Measurements from ENCODE around the gene EVC. TPM values are rescaled to one million over a fixed set of nuclear protein-coding genes. Genes with fewer than 3 reads are reported as not detected.
A peak's percentile ranks its signal among the peaks of the same experiment; 100 is the strongest.

Gene EVC
- total RNA-seq, 2 donors from 2014 or later: 25.5 to 29.0 TPM

- DNase-seq: peak; percentile 63
- 89 to 92% methylated on average over 8 to 9 of the region's 9 CpGs for WGBS, 2 experiments (ENCODE audit: insufficient coverage in 1 of 2, insufficient read length in 1 of 2)
- TF ChIP-seq CTCF (conservative IDR thresholded peaks at IDR 0.05): peak; percentile 62
- Histone ChIP-seq H3K27ac (ENCODE audit: low read depth, low read length) (peak overlapping the region; percentile 26), H3K27me3 (ENCODE audit: control insufficient read depth, insufficient read depth, low read length, poor library complexity, severe bottlenecking) (no peaks in the 10 kb centered on the region), H3K9ac (ENCODE audit: extremely low read depth, low read length, poor library complexity, severe bottlenecking) (no peak overlapping the region), H3K9me3 (ENCODE audit: control insufficient read depth, low read length) (peaks cover 21% of the 10 kb centered on the region), H3K4me3 (ENCODE audit: low read length) (no peak overlapping the region), H3K36me3 (ENCODE audit: control insufficient read depth, insufficient read depth, low read length) (peaks cover 32% of the 10 kb centered on the region), H3K4me1 (ENCODE audit: control insufficient read depth, insufficient read depth, low read length) (peaks cover 2% of the 10 kb centered on the region)
- Mint-ChIP-seq H3K27me3 (ENCODE audit: insufficient read depth) (peaks cover 34% of the 10 kb centered on the region), H3K4me1 (peaks cover 34% of the 10 kb centered on the region), H3K27ac (no peak overlapping the region), H3K4me3 (no peak overlapping the region), H3K9me3 (peaks cover 17% of the 10 kb centered on the region), H3K36me3 (ENCODE audit: low read depth) (peaks cover 62% of the 10 kb centered on the region)
Measured at GRCh38 chr4:5784960-5785611, 74.1 kb downstream of the EVC start.

- WGBS, 2 experiments (ENCODE audit: insufficient coverage in 1 of 2, insufficient read length in 1 of 2): 96 to 98% methylated on average over 4 to 7 of the region's 9 CpGs
- H3K36me3 Mint-ChIP-seq (ENCODE audit: low read depth): peaks cover 60% of the 10 kb centered on the region
- H3K4me3 Mint-ChIP-seq: no peak overlapping the region
- peaks cover 27% of the 10 kb centered on the region for H3K27me3 Mint-ChIP-seq (ENCODE audit: insufficient read depth)
- Histone ChIP-seq H3K27me3 (ENCODE audit: control insufficient read depth, insufficient read depth, low read length, poor library complexity, severe bottlenecking) (no peaks in the 10 kb centered on the region), H3K9ac (ENCODE audit: extremely low read depth, low read length, poor library complexity, severe bottlenecking) (no peak overlapping the region), H3K36me3 (ENCODE audit: control insufficient read depth, insufficient read depth, low read length) (peaks cover 28% of the 10 kb centered on the region), H3K9me3 (ENCODE audit: control insufficient read depth, low read length) (peaks cover 13% of the 10 kb centered on the region), H3K4me3 (ENCODE audit: low read length) (no peak overlapping the region), H3K4me1 (ENCODE audit: control insufficient read depth, insufficient read depth, low read length) (peaks cover 2% of the 10 kb centered on the region), H3K27ac (ENCODE audit: low read depth, low read length) (peak overlapping the region; percentile 26)
- peaks cover 17% of the 10 kb centered on the region for H3K9me3 Mint-ChIP-seq
- H3K27ac Mint-ChIP-seq: no peak overlapping the region
- peaks cover 34% of the 10 kb centered on the region for H3K4me1 Mint-ChIP-seq
- no peak for TF ChIP-seq CTCF (conservative IDR thresholded peaks at IDR 0.05)
- no peak for DNase-seq
Measured at GRCh38 chr4:5785806-5786680, 75.0 kb downstream of the EVC start.

GRCh38 chr4:5787311-5787710, 76.3 kb downstream of the EVC start:
- Mint-ChIP-seq H3K9me3 (peaks cover 17% of the 10 kb centered on the region), H3K4me3 (no peak overlapping the region), H3K4me1 (peaks cover 34% of the 10 kb centered on the region), H3K36me3 (ENCODE audit: low read depth) (peaks cover 57% of the 10 kb centered on the region), H3K27me3 (ENCODE audit: insufficient read depth) (peaks cover 20% of the 10 kb centered on the region), H3K27ac (no peak overlapping the region)
- Histone ChIP-seq H3K9ac (ENCODE audit: extremely low read depth, low read length, poor library complexity, severe bottlenecking) (no peak overlapping the region), H3K4me1 (ENCODE audit: control insufficient read depth, insufficient read depth, low read length) (peaks cover 2% of the 10 kb centered on the region), H3K27me3 (ENCODE audit: control insufficient read depth, insufficient read depth, low read length, poor library complexity, severe bottlenecking) (no peaks in the 10 kb centered on the region), H3K4me3 (ENCODE audit: low read length) (no peak overlapping the region), H3K9me3 (ENCODE audit: control insufficient read depth, low read length) (peaks cover 13% of the 10 kb centered on the region), H3K27ac (ENCODE audit: low read depth, low read length) (no peak overlapping the region), H3K36me3 (ENCODE audit: control insufficient read depth, insufficient read depth, low read length) (peaks cover 28% of the 10 kb centered on the region)
- no peak for DNase-seq
- TF ChIP-seq CTCF (conservative IDR thresholded peaks at IDR 0.05): no peak
- WGBS, 2 experiments (ENCODE audit: insufficient coverage in 1 of 2, insufficient read length in 1 of 2): 89 to 90% methylated on average over 7 to 8 of the region's 8 CpGs
